Thyroid gland (tissue), 4 donors: ENCODE data around the gene TRMT1L. TPM values are rescaled to one million over a fixed set of nuclear protein-coding genes. Genes with fewer than 3 reads are reported as not detected.

Experiments used
- DNase-seq, 2 donors: peaks; one replicate each; pipeline ENCODE4 v3.0.0-alpha.2; 2019
- H3K27ac ChIP-seq, 3 donors: fragments of 200-600 bp; sonication (generic); 1 replicate in 2 of 3; 2 replicates in 1 of 3; pipeline ENCODE4 v1.5.1; 2016 to 2019; ENCODE audit warnings: mild to moderate bottlenecking in 1 of 3, moderate library complexity in 1 of 3
- H3K27me3 ChIP-seq: fragments of 200-600 bp; sonication (generic); one replicate; pipeline ENCODE4 v1.5.1; 2019
- H3K36me3 ChIP-seq, 2 donors: fragments of 200-600 bp; sonication (generic); one replicate each; pipeline ENCODE4 v1.5.1; 2016 to 2019
- H3K4me1 ChIP-seq, 2 donors: fragments of 200-600 bp; sonication (generic); one replicate each; pipeline ENCODE4 v1.5.1; 2017 to 2019
- H3K4me3 ChIP-seq, 3 donors: fragments of 200-600 bp; sonication (generic); replicated peaks in 1 of 3; 1 replicate in 2 of 3; 2 replicates in 1 of 3; pipeline ENCODE4 v1.5.1; 2016; ENCODE audit warnings: mild to moderate bottlenecking in 1 of 3
- H3K9me3 ChIP-seq: fragments of 200-600 bp; sonication (generic); one replicate; pipeline ENCODE4 v1.5.1; 2017
- POLR2A ChIP-seq, 2 donors: fragments of 450-650 bp; IDR thresholded peaks; one replicate each; pipeline ENCODE4 v1.6.1; 2017; ENCODE audit warnings: antibody characterized with exemption in 2 of 2, mild to moderate bottlenecking in 2 of 2, moderate library complexity in 1 of 2
- WGBS, 2 donors: methylation state at CpG; one replicate each; pipeline ENCODE4 v1.1.5; 2017; 5-methylcytosine and 5-hydroxymethylcytosine counted together
- intact Hi-C: fragments of 100-400 bp; cut with DNase I; formaldehyde crosslinking; loops from one replicate; pipeline ENCODE4 v1.15.1; 2023
- total RNA-seq, 4 donors: library from RNA; depleted of rRNA; stranded (reverse); fragments of >200 nt; gene quantifications; one replicate each; pipeline ENCODE4 v1.2.3, GENCODE V29; 2016
- TF ChIP-seq, protein P1 (sequence below), 6 experiments: fragments of 200-600 bp in 3 of 6; fragments of 450-650 bp in 3 of 6; sonication (generic) in 3 of 6; IDR thresholded peaks; one replicate each; pipeline ENCODE4 v1.5.1; 2016 to 2019; ENCODE audit warnings: antibody characterized with exemption in 6 of 6, mild to moderate bottlenecking in 2 of 6, inconsistent platforms in 1 of 6, moderate library complexity in 1 of 6

Gene TRMT1L
- total RNA-seq, 4 donors from 2014 or later, result 25.2 to 31.7 (median 27.1) TPM

DNA sequence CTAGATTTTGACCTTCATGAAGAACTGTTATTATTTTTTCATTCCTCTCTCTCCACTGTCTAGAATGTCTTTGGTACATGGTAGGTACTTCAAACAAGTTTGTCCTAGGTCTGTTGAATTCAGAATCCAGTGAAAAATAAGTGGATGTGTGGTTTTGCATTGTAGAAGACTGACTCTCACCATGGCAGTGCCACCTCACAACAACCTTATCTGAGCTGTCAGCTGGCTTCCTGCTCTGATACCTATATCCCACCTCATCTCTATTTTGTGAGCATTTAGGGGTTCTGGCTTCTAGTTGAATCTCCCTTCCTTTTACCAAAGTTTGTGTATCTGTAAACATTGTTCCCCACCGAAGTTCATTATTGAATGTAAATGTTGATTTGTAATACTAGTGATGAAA, 9.4 kb upstream of the TRMT1L start:
- intact Hi-C loops, result no loop called here
- H3K4me1 ChIP-seq, result no peaks in the 10 kb centered on the region
- DNase-seq, result no peak
- H3K27me3 ChIP-seq, result no peaks in the 10 kb centered on the region
- TF ChIP-seq, protein P1, sequence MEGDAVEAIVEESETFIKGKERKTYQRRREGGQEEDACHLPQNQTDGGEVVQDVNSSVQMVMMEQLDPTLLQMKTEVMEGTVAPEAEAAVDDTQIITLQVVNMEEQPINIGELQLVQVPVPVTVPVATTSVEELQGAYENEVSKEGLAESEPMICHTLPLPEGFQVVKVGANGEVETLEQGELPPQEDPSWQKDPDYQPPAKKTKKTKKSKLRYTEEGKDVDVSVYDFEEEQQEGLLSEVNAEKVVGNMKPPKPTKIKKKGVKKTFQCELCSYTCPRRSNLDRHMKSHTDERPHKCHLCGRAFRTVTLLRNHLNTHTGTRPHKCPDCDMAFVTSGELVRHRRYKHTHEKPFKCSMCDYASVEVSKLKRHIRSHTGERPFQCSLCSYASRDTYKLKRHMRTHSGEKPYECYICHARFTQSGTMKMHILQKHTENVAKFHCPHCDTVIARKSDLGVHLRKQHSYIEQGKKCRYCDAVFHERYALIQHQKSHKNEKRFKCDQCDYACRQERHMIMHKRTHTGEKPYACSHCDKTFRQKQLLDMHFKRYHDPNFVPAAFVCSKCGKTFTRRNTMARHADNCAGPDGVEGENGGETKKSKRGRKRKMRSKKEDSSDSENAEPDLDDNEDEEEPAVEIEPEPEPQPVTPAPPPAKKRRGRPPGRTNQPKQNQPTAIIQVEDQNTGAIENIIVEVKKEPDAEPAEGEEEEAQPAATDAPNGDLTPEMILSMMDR (IDR thresholded peaks at IDR 0.05), result no peak
- TF ChIP-seq POLR2A (IDR thresholded peaks at IDR 0.05), result no peak
- 66 to 78% methylated on average over 1 of the region's 1 CpG for WGBS, 2 donors
- no peak overlapping the region for H3K4me3 ChIP-seq
- no peak overlapping the region for H3K27ac ChIP-seq
- H3K9me3 ChIP-seq, result no peaks in the 10 kb centered on the region
- H3K36me3 ChIP-seq, result peaks cover 8% of the 10 kb centered on the region in 2 donors

DNA sequence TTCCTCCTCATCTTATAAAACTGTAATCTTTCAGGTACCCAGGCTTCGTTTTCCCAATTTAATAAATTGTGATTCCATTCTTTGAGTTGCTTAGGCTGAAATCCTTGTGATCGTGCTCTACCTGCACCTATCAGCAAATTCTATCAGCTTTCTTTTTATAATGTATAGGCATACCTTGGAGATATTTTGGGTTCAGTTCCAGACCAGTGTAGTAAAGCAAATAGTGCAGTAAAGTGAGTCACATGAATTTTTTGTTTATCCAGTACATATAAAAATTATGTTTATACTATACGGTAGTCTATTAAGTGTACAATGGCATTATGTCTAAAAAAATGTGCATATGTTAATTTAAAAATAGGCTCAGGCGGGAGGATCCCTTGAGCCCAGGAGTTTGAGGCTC, 5.7 kb upstream of the TRMT1L start:
- TF ChIP-seq, protein P1 (IDR thresholded peaks at IDR 0.05), result no peak
- TF ChIP-seq POLR2A (IDR thresholded peaks at IDR 0.05), result no peak
- Histone ChIP-seq H3K27ac (no peak overlapping the region), H3K4me3 (no peak overlapping the region), H3K36me3 (peaks cover 5 to 8% of the 10 kb centered on the region in 2 donors), H3K9me3 (no peaks in the 10 kb centered on the region), H3K4me1 (peaks cover 0 to 3% of the 10 kb centered on the region in 2 donors), H3K27me3 (no peaks in the 10 kb centered on the region)
- DNase-seq, result no peak
- intact Hi-C loops, result no loop called here
- 93 to 96% methylated on average over 4 of the region's 4 CpGs for WGBS, 2 donors

DNA sequence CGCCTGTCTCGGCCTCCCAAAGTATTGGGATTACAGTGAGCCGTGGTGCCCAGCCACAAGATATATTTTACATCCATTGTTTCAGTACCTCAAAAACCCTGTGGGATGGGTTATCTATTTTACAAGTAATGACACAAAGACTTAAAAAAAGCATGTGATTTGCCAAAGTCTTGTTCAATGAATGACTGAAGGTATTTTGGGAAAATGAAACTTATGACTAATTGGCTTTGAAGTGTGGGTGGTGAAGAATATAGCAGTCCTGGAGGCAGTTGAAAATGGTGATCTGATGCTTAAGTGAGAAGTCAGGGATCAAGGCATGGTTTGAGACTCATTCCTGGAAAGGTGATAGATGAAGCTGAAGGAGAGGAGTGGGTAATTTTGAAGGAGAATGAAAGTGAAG, 3.2 kb upstream of the TRMT1L start:
- Histone ChIP-seq H3K4me1 (peaks cover 5 to 10% of the 10 kb centered on the region in 2 donors), H3K4me3 (no peak overlapping the region), H3K27ac (no peak overlapping the region), H3K36me3 (no peaks in the 10 kb centered on the region), H3K9me3 (no peaks in the 10 kb centered on the region), H3K27me3 (no peaks in the 10 kb centered on the region)
- WGBS, 2 donors, result 97% methylated on average over 3 of the region's 3 CpGs
- TF ChIP-seq POLR2A (IDR thresholded peaks at IDR 0.05), result no peak
- TF ChIP-seq, protein P1 (IDR thresholded peaks at IDR 0.05), result no peak
- intact Hi-C loops, result no loop called here
- DNase-seq, result no peak

DNA sequence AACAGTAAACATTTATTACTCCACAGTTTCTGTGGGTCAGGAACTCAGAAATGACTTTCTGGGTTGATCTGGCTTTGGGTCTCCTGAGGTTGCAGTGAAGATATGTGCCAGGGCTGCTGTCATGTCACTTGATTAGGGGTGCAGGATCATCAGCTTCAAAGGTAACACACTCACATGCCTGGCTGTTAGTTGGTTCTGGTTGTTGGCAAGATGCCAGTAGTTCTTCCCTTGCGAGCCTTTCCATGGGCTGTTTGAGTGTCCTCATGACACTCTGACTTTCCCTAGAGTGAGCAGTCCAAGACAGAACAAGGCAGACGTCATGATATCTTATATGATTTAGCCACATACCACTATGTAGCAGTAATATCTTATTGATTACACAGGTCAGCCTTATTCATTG, 2.0 kb upstream of the TRMT1L start:
- intact Hi-C loops, result no loop called here

DNA sequence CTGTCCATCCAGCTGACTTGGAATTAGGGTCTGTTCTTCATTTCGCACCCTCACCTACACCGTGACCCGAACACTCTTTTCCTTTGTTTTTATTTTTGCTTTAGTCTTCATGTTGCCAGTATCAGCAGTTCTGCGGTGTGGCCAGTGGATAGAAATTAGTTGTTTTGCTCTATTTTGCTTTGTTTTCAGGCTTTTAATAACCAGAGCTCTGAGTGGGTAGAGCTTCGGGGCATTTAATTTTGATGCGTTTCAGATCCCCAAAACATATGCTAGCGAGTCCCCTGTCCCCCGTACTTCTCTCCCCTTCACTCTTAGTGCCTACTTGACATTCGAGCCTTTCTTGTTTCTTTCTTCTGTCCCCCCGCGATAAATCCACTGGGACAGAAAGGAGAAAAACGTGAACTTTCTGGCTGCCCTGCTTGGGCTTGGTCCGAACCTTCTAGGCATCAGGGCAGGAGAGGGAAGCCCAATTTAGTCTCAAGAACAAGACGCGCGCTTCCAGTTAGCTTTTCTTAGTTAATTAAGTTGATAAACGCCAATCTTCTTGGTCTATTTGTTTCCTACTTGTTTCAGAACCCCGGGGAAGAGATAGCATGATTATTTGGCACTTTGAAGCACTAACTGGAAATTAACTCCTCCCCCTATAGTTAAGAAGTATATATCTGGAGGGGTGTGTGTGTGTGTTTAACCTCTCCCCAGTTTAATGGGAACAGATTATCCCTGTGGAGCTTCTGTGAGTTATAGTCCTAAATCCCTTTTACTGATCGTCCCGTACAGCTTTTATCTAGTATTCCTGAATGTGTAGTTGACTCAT, 1.1 kb upstream of the TRMT1L start:
- no peaks in the 10 kb centered on the region for H3K9me3 ChIP-seq
- peaks cover 6 to 17% of the 10 kb centered on the region in 2 donors for H3K4me1 ChIP-seq
- intact Hi-C loops, result no loop called here
- peak overlapping the region; percentile 92 to 98 (median 98) for H3K27ac ChIP-seq
- peak overlapping the region; percentile 44 to 84 (median 79) for H3K4me3 ChIP-seq
- 2% methylated on average over 20 of the region's 20 CpGs for WGBS, 2 donors
- TF ChIP-seq POLR2A (IDR thresholded peaks at IDR 0.05), result no peak
- TF ChIP-seq, protein P1 (IDR thresholded peaks at IDR 0.05), result no peak
- DNase-seq, result no peak
- H3K36me3 ChIP-seq, result no peaks in the 10 kb centered on the region
- H3K27me3 ChIP-seq, result no peaks in the 10 kb centered on the region

More for the DNA sequence above, 2.0 kb upstream of the TRMT1L start:
- TF ChIP-seq, protein P1 (IDR thresholded peaks at IDR 0.05), result no peak
- TF ChIP-seq POLR2A (IDR thresholded peaks at IDR 0.05), result no peak
- Histone ChIP-seq H3K4me3 (no peak overlapping the region), H3K27ac (no peak overlapping the region), H3K27me3 (no peaks in the 10 kb centered on the region), H3K36me3 (no peaks in the 10 kb centered on the region), H3K4me1 (peaks cover 6 to 17% of the 10 kb centered on the region in 2 donors), H3K9me3 (no peaks in the 10 kb centered on the region)
- peak; percentile 15 to 25 for DNase-seq
- WGBS, 2 donors, result 35 to 37% methylated on average over 2 of the region's 2 CpGs
